Muscle layer of duodenum (tissue), 2 donors: ENCODE data around the gene VPS37C.

Source experiments
- H3K27ac ChIP-seq: one replicate; pipeline ENCODE4 v1.7.0; 2013; ENCODE audit warnings: mild to moderate bottlenecking, low read length
- H3K27me3 ChIP-seq: one replicate; pipeline ENCODE4 v1.7.0; 2013; ENCODE audit warnings: low read depth, mild to moderate bottlenecking, control low read depth, low read length
- H3K36me3 ChIP-seq, 2 donors: one replicate each; pipeline ENCODE4 v1.7.0; 2013; ENCODE audit warnings: low read length in 2 of 2, control low read depth in 1 of 2, mild to moderate bottlenecking in 1 of 2; ENCODE audit not compliant: insufficient read depth in 2 of 2, control insufficient read depth in 1 of 2
- H3K4me1 ChIP-seq, 2 donors: one replicate each; pipeline ENCODE4 v1.7.0; 2013; ENCODE audit warnings: low read length in 2 of 2, mild to moderate bottlenecking in 2 of 2, control low read depth in 1 of 2, moderate library complexity in 1 of 2; ENCODE audit not compliant: insufficient read depth in 2 of 2, control insufficient read depth in 1 of 2
- H3K4me3 ChIP-seq, 2 donors: one replicate each; pipeline ENCODE4 v1.7.0; 2013; ENCODE audit warnings: low read length in 2 of 2, low read depth in 1 of 2, mild to moderate bottlenecking in 1 of 2
- H3K9me3 ChIP-seq, 2 donors: one replicate each; pipeline ENCODE4 v1.7.0; 2013; ENCODE audit warnings: low read length in 2 of 2, control low read depth in 1 of 2, mild to moderate bottlenecking in 1 of 2; ENCODE audit not compliant: control insufficient read depth in 1 of 2
- donor health status: healthy.

VPS37C gene

DNA sequence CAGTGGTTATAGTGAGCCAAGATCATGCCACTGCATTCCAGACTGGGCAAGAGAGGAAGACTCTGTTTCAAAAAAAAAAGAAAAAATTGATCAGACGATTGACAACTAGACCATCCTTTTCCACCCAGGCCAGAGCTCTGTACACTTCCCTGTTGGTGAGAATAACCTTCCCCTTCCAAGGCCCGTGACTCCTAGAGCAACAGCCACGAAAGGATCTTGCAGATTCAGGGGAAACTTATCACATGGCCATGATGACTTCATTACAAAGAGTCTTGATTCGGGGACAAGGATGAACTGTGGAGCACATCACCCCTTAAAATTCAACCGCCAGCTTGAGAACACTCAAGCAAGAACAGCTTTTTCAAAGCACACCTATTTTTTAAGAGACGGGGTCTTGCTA is 48.7 kb downstream of the VPS37C start:
- Histone ChIP-seq H3K9me3 (no peaks in the 10 kb centered on the region), H3K27me3 (no peaks in the 10 kb centered on the region), H3K36me3 (no peaks in the 10 kb centered on the region), H3K4me1 (no peaks in the 10 kb centered on the region), H3K27ac (no peak overlapping the region), H3K4me3 (no peak overlapping the region)

DNA sequence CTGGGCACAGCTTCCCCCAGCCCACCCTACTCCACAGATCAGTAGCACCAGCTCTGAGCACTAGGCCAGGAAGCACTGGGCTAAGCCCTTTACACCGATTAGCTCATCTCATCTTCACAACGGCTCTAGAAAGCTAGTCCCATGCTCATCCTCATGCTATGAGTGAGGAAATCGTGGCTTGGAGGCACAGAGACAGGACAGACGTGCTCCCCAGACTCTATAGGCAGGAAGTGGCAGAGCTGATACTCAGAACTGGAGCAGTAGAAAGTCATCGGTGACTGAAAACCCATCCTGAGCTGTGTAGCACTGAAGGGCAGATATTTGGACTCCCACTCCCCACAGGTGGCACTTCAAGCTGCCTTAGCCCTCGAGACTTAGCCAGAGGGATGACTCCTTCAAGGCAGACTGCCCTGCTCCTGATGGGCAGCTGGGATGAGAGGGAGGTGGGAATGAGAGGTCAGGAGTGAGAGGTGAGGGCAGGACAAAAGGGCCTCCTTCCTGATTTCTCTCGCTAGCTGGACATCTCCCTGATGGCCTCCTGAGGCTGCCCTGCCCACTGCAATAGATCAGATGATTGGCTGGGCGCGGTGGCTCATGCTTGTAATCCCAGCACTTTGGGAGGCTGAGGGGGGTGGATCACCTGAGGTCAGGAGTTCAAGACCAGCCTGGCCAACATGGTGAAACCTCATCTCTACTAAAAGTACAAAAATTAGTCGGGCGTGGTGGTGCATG is 49.3 kb downstream of the VPS37C start:
- no peaks in the 10 kb centered on the region for H3K4me1 ChIP-seq
- H3K9me3 ChIP-seq = no peaks in the 10 kb centered on the region
- H3K36me3 ChIP-seq = no peaks in the 10 kb centered on the region
- no peak overlapping the region for H3K4me3 ChIP-seq
- H3K27me3 ChIP-seq = no peaks in the 10 kb centered on the region
- H3K27ac ChIP-seq = no peak overlapping the region

DNA sequence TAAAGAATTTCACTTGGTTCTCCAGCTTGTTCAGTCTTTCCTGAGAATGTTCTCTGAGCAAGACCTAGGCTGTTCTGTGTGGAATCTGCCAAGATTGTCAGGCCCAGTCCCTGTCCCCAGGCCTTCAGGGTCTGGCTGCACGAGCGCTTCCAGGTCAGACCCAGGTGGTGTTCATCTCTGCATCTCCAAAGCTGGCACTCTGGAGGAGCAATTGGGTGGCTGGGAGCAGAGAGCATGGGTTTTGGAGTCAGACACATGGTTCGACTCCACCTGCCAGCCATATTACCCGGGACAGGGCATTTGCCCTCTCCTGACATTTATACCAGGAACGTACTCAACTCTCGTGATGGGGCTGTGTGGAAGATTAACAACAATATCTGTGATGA is 50.2 kb downstream of the VPS37C start:
- Histone ChIP-seq H3K36me3 (no peaks in the 10 kb centered on the region), H3K27ac (no peak overlapping the region), H3K27me3 (no peaks in the 10 kb centered on the region), H3K4me3 (no peak overlapping the region), H3K9me3 (no peaks in the 10 kb centered on the region), H3K4me1 (no peaks in the 10 kb centered on the region)

DNA sequence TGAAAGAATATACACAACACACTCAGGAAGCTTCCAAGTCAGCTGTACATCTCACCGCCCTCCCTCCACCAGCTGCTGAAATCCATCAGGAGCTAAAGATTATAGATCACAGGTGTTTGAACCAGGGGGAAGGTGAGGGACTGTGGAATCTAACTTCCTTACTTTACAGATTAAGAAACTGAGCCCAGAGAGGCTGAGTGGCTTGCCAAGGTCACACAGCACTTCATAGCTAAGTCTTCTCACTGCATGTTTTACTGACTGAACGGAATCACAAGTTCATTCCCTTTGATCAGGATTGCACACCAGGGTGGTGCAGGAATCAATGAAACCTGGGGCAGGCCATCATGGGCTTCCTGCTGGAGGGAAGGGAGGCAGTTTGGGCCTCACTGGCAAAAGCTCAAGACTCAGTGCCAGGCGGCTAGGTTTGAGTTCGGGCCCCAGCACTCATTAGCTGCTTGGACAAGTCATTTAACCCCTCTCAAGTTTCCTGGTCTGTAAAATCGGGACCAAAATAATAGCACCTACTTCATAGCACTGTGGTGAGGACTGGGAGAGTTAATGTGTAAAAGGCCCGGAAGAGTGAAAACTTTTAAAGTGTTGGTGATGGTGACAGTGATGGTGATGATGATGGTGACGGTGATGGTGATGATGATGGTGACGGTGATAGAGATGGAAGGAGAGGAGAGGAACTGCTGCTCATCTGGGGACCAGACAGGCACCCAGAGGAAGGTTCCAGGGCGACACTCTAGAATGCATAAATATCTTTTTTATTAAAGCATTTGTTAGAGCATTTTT is 50.8 kb downstream of the VPS37C start:
- Histone ChIP-seq H3K4me3 (no peak overlapping the region), H3K4me1 (no peaks in the 10 kb centered on the region), H3K27ac (no peak overlapping the region), H3K27me3 (no peaks in the 10 kb centered on the region), H3K9me3 (no peaks in the 10 kb centered on the region), H3K36me3 (no peaks in the 10 kb centered on the region)

DNA sequence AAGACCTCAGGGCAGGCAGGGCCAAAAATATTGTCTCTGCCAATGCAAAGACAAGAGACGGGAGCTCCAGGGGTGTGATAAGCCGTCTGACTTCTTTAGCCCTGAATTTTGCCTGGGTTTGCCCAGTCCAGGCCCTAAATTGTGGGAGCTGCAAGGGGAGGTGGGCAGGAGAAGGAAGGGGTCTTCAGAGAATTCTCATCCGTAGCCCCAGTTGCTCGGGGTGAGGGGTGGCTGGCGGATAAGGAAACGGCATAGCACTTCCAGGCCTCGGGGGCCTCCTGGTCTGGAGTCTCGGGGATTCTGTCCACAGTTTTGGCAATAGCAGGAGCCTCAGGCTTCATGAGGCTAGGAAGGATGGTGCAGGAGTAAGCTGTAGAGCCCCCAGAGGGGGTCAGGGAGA is 51.6 kb downstream of the VPS37C start:
- Histone ChIP-seq H3K27me3 (no peaks in the 10 kb centered on the region), H3K36me3 (no peaks in the 10 kb centered on the region), H3K4me1 (no peaks in the 10 kb centered on the region), H3K27ac (no peak overlapping the region), H3K4me3 (no peak overlapping the region), H3K9me3 (no peaks in the 10 kb centered on the region)

DNA sequence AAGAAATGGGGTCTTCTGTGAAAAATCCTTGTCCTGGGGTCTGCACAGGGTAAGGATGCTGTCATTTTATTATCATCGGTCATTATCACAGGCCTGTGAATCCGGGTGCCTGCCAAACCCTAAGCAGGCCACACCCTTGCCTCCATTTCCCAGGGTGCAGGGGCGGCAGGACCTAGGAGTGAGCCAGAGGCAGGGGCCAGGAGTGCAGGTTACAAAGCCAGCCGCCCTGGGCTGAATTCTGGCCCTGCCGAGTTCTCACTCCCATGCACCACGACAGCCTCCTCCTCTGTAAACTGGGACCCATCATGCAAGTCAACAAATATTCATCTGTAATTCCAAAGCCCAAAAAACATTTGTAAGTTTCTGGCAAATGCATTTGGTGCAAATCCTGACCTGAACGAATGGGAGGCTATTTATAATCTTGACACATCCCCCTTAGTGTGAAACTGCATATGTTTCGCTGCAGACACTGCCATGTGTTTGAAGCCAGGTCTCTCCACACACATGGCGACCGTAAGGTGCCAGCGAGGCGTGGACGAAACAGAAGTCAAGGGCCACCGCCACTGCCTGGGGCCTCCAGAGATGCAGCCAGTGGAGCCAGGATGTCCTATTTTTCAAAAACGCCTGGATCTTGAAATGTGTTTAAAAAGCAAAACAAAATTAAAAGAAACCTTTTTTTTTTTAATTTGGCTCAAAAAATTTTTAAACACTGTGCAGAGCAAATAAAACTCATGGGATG is 52.2 kb downstream of the VPS37C start:
- Histone ChIP-seq H3K4me3 (no peak overlapping the region), H3K27me3 (no peaks in the 10 kb centered on the region), H3K4me1 (no peaks in the 10 kb centered on the region), H3K27ac (no peak overlapping the region), H3K9me3 (no peaks in the 10 kb centered on the region), H3K36me3 (no peaks in the 10 kb centered on the region)

DNA sequence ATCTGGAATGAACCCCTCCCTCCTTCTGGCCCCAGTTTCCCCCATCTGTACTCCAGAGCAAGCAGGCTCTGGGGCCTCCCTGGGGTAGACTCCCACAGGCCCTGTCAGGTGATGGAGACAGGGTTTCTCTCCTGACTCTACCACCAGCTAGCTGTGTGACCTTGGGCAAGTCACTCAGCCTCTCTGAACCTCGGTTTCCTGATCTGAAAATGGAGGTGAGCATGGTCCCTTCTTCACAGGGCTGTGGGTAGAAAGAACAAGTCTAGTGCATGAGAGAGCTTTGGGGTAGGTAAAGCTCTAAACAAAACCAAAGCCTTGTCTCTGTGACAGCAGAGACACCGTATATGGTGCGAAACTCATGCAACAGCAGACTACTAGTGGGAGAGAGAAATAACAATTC is 53.3 kb downstream of the VPS37C start:
- Histone ChIP-seq H3K36me3 (no peaks in the 10 kb centered on the region), H3K27me3 (no peaks in the 10 kb centered on the region), H3K9me3 (no peaks in the 10 kb centered on the region), H3K4me1 (no peaks in the 10 kb centered on the region), H3K4me3 (no peak overlapping the region), H3K27ac (no peak overlapping the region)

DNA sequence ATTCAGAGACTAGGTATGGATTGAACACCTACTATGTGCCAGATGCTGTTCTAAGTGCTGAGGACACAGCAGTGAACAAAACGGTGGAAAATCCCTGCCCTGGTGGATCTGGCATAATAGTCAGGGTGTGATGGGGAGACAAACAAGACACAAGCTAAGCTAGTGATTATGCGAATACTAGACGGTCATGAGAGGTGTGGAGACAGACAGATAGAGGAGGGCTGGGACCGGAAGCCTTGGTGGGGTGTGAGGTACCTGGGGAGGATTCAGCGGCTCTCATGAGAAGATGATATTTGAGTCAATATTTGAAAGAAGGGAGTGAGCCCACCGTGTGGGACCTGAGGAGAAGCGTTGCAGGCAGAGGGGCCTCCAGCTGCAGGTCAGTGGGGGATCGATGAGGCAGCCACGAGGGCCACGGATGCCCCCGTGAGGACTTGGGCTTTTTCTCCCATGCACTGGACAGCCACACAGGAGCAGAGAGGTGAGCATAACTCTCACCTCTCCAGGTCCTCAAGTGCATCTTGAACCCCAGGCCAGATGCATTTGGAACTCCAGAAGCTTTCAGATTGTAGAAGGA is 54.2 kb downstream of the VPS37C start:
- no peak overlapping the region for H3K27ac ChIP-seq
- no peaks in the 10 kb centered on the region for H3K4me1 ChIP-seq
- no peaks in the 10 kb centered on the region for H3K36me3 ChIP-seq
- H3K4me3 ChIP-seq = no peak overlapping the region
- no peaks in the 10 kb centered on the region for H3K9me3 ChIP-seq
- no peaks in the 10 kb centered on the region for H3K27me3 ChIP-seq

DNA sequence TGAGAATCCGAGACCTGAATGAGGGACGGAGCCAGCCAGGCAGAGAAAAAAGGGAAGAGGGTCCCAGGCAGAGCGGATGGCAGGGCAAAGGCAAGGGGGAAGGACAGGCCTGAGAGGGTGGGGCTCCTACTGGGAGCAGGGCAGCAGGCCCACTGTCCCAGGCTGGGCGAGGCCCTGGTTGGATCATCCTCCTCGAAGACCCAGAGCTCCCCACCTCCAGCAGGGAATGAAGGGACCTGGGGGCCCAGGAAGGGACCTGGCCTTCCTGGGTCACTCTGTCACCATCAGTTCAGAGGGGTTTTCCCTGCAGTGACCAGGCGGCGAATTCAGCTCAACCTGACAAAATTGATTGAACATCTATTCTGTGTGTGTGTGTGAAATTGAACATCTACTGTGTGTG is 54.9 kb downstream of the VPS37C start:
- Histone ChIP-seq H3K36me3 (no peaks in the 10 kb centered on the region), H3K4me3 (no peak overlapping the region), H3K27ac (no peak overlapping the region), H3K27me3 (no peaks in the 10 kb centered on the region), H3K4me1 (no peaks in the 10 kb centered on the region), H3K9me3 (no peaks in the 10 kb centered on the region)

DNA sequence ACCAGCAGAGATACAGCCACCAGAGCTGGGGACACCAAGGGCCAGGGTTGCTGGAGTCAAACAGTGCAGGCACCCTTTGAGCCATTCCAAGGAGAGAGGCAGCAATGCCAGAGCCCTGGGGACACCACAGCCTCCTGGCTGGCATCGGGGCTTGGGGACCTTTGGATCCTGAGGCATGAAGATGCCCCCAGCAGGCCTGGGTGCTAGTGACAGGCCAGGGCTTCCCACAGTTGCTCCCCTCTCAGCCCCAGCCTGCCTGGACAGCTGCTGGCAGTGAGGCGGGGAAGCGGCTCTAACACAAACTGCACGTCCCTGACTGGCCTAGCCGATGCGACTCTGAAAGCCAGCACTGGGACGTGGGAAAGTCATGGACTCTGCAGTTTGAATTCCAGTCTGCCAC is 56.3 kb downstream of the VPS37C start:
- Histone ChIP-seq H3K9me3 (no peaks in the 10 kb centered on the region), H3K27ac (no peak overlapping the region), H3K4me1 (no peaks in the 10 kb centered on the region), H3K36me3 (no peaks in the 10 kb centered on the region), H3K4me3 (no peak overlapping the region), H3K27me3 (no peaks in the 10 kb centered on the region)

DNA sequence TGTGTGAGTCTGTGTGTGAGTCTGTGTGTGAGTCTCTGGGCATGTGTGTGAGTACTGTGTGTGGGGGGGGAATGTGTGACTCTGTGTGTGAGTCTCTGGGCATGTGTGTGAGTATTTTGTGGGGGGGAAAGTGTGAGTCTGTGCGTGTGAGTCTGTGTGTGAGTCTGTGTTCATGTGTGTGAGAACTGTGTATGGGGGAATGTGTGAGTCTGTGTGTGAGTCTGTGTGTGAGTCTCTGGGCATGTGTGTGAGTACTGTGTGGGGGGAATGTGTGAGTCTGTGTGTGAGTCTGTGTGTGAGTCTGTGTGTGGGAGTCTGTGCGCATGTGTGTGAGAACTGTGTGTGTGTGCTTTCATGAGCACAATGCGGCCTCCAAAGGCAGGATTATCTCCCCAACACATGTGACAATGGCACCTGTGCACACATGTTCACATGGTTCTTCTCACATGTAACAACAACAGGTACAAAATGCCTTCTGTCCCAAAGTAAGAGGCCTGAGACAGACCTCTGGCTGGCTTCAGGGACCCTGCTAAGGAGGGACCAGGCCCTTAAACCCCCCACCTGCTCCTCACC is 57.3 kb downstream of the VPS37C start:
- Histone ChIP-seq H3K27me3 (no peaks in the 10 kb centered on the region), H3K27ac (no peak overlapping the region), H3K36me3 (no peaks in the 10 kb centered on the region), H3K9me3 (no peaks in the 10 kb centered on the region), H3K4me1 (no peaks in the 10 kb centered on the region), H3K4me3 (no peak overlapping the region)
